Neural cell (in vitro differentiated cells): ENCODE results near the gene CALHM4. TPM values are rescaled to one million over a fixed set of nuclear protein-coding genes. Genes with fewer than 3 reads are reported as not detected.

ENCODE experiments used
- H2AFZ ChIP-seq: fragments of 200-600, 300-800 bp; sonication (generic), shearing (Covaris generic); 2 replicates; pipeline ENCODE4 v1.6.0; 2014; ENCODE audit warnings: low read depth, mild to moderate bottlenecking, antibody characterized with exemption, low read length, moderate library complexity
- H3F3A ChIP-seq: fragments of 200-600 bp; shearing (Covaris generic); 2 replicates; pipeline ENCODE4 v1.6.1; 2016; ENCODE audit warnings: mild to moderate bottlenecking, moderate library complexity, mixed read lengths, antibody characterized with exemption, low read length; ENCODE audit not compliant: insufficient read depth, poor library complexity, severe bottlenecking
- H3K27ac ChIP-seq: fragments of 200-600, 300-800 bp; sonication (generic), shearing (Covaris generic); 2 replicates; pipeline ENCODE4 v1.5.1; 2014; ENCODE audit warnings: mild to moderate bottlenecking, low read length, moderate library complexity
- H3K27me3 ChIP-seq: fragments of 300-800, 200-600 bp; sonication (generic), shearing (Covaris generic); 2 replicates; pipeline ENCODE4 v1.6.0; 2014; ENCODE audit warnings: mild to moderate bottlenecking, low read depth, low read length, moderate library complexity; ENCODE audit not compliant: insufficient read depth
- H3K36me3 ChIP-seq: fragments of 300-800, 200-600 bp; sonication (generic), shearing (Covaris generic); 2 replicates; pipeline ENCODE4 v1.5.1; 2014; ENCODE audit warnings: mild to moderate bottlenecking, antibody characterized with exemption, low read length, moderate library complexity; ENCODE audit not compliant: insufficient read depth
- H3K4me2 ChIP-seq: fragments of 300-800, 200-600 bp; sonication (generic), shearing (Covaris generic); 2 replicates; pipeline ENCODE4 v1.6.0; 2014; ENCODE audit warnings: mild to moderate bottlenecking, low read length
- H3K4me3 ChIP-seq: fragments of 300-800, 200-600 bp; sonication (generic), shearing (Covaris generic); 2 replicates; pipeline ENCODE4 v1.5.1; 2014; ENCODE audit warnings: mild to moderate bottlenecking, low read length, moderate library complexity
- H3K79me2 ChIP-seq: fragments of 200-600 bp; shearing (Covaris generic); replicated peaks from 2 replicates; pipeline ENCODE4 v1.6.0; 2014; ENCODE audit warnings: mild to moderate bottlenecking, low read length, moderate library complexity; ENCODE audit not compliant: insufficient read depth
- H3K9ac ChIP-seq: fragments of 300-800, 200-600 bp; sonication (generic), shearing (Covaris generic); 2 replicates; pipeline ENCODE4 v1.6.1; 2016; ENCODE audit warnings: mild to moderate bottlenecking, low read length, mixed read lengths
- H3K9me2 ChIP-seq: fragments of 200-600 bp; shearing (Covaris generic); 2 replicates; pipeline ENCODE4 v1.6.1; 2016; ENCODE audit warnings: mild to moderate bottlenecking, low read length, mixed read lengths; ENCODE audit not compliant: insufficient read depth
- H3K9me3 ChIP-seq: fragments of 200-600, 300-800 bp; sonication (generic), shearing (Covaris generic); 2 replicates; pipeline ENCODE4 v1.6.1; 2016; ENCODE audit warnings: mild to moderate bottlenecking, mixed run types, low read length, moderate library complexity, mixed read lengths
- H4K20me1 ChIP-seq: fragments of 200-600 bp; shearing (Covaris generic); 2 replicates; pipeline ENCODE4 v1.6.1; 2016; ENCODE audit warnings: mild to moderate bottlenecking, mixed run types; ENCODE audit not compliant: insufficient read depth
- EP300 ChIP-seq: fragments of 450-650 bp; conservative IDR thresholded peaks from 2 replicates; pipeline ENCODE4 v1.6.1; 2014; ENCODE audit warnings: antibody characterized with exemption, mild to moderate bottlenecking, moderate library complexity; ENCODE audit not compliant: poor library complexity, severe bottlenecking
- EZH2 ChIP-seq: fragments of 200-600, 300-800 bp; shearing (Covaris generic), sonication (generic); IDR thresholded peaks from 2 replicates; pipeline ENCODE4 v1.6.1; 2014; ENCODE audit warnings: antibody characterized with exemption, low read length, borderline replicate concordance, mild to moderate bottlenecking; ENCODE audit not compliant: insufficient read depth, poor library complexity, severe bottlenecking
- MXI1 ChIP-seq: fragments of 450-650 bp; conservative IDR thresholded peaks from 2 replicates; pipeline ENCODE4 v1.6.1; 2014; ENCODE audit warnings: antibody characterized with exemption, mild to moderate bottlenecking; ENCODE audit not compliant: poor library complexity, severe bottlenecking
- POLR2AphosphoS5 ChIP-seq: IDR thresholded peaks from 2 replicates; pipeline ENCODE4 v1.6.1; 2012
- RAD21 ChIP-seq: fragments of 450-650 bp; conservative IDR thresholded peaks from 2 replicates; pipeline ENCODE4 v1.6.1; 2014; ENCODE audit warnings: antibody characterized with exemption, mild to moderate bottlenecking, moderate library complexity
- SMC3 ChIP-seq: fragments of 450-650 bp; conservative IDR thresholded peaks from 2 replicates; pipeline ENCODE4 v1.6.1; 2014; ENCODE audit warnings: antibody characterized with exemption, mild to moderate bottlenecking, moderate library complexity; ENCODE audit not compliant: poor library complexity
- TAF1 ChIP-seq: IDR thresholded peaks from 2 replicates; pipeline ENCODE4 v1.6.1; 2012; ENCODE audit warnings: low read depth
- polyA plus RNA-seq: library from polyadenylated mRNA; depleted of rRNA; stranded (reverse); fragments of >200 nt; gene quantifications from 2 replicates; pipeline ENCODE4 v1.2.3, GENCODE V29; 2014
- TF ChIP-seq, protein P1 (sequence below): IDR thresholded peaks from 2 replicates; pipeline ENCODE4 v1.6.1; 2012; ENCODE audit warnings: borderline replicate concordance
- TF ChIP-seq, protein P2 (sequence below): fragments of 450-650 bp; IDR thresholded peaks from 2 replicates; pipeline ENCODE4 v1.5.1; 2014; ENCODE audit warnings: antibody characterized with exemption, mild to moderate bottlenecking, moderate library complexity; ENCODE audit not compliant: poor library complexity, severe bottlenecking

CALHM4 gene
- polyA plus RNA-seq, 1 donor from 2014 or later = not detected

DNA sequence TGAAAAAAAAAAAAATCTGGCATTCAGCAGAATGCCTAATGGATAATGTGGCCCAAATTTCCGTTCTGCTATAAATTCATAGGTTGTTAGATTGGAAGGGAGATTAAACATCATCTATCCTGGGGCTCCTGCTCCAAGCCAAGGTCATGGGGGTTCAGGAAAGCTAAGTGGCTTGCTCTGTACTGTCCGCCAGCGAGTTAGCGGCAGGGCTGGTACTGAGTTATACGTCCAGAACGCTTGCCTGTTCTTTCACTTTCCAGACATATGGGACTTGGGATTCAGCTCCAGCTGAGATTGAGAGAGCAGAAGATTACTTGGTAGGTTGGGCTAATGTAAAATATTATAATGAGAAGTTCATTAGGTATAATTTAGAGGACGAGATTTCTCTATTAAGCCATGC lies 18.6 kb downstream of the CALHM4 start:
- H3K9me2 ChIP-seq = no peaks in the 10 kb centered on the region

DNA sequence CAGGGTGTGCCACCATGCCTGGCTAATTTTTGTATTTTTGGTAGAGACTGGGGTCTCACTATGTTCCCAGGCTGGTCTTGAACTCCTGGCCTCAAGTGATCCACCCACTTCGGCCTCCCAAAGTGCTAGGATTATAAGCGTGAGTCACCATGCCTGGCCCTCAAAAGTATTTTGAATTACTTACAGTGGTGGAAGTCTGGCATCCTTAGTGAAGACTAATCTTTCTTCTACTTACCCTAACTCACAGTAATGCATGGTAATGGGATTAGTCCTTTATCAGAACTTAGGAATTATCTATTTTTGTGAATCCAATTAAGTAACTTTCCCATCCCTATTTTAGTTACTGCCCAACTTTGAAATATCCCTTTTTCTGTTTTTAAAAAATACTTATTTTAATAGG lies 21.7 kb downstream of the CALHM4 start:
- Histone ChIP-seq H3K27ac (no peak overlapping the region), H3F3A (no peaks in the 10 kb centered on the region), H4K20me1 (no peaks in the 10 kb centered on the region), H3K4me3 (no peak overlapping the region), H3K9me3 (no peaks in the 10 kb centered on the region), H3K36me3 (no peaks in the 10 kb centered on the region), H3K79me2 (peaks cover 31% of the 10 kb centered on the region), H2AFZ (no peak overlapping the region), H3K9me2 (no peaks in the 10 kb centered on the region), H3K9ac (no peak overlapping the region), H3K4me2 (no peak overlapping the region), H3K27me3 (no peaks in the 10 kb centered on the region)
- TF ChIP-seq POLR2AphosphoS5 (no peak), EZH2 (no peak), EP300 (no peak), SMC3 (no peak), TAF1 (no peak), MXI1 (no peak), RAD21 (no peak)
- TF ChIP-seq, protein P1, sequence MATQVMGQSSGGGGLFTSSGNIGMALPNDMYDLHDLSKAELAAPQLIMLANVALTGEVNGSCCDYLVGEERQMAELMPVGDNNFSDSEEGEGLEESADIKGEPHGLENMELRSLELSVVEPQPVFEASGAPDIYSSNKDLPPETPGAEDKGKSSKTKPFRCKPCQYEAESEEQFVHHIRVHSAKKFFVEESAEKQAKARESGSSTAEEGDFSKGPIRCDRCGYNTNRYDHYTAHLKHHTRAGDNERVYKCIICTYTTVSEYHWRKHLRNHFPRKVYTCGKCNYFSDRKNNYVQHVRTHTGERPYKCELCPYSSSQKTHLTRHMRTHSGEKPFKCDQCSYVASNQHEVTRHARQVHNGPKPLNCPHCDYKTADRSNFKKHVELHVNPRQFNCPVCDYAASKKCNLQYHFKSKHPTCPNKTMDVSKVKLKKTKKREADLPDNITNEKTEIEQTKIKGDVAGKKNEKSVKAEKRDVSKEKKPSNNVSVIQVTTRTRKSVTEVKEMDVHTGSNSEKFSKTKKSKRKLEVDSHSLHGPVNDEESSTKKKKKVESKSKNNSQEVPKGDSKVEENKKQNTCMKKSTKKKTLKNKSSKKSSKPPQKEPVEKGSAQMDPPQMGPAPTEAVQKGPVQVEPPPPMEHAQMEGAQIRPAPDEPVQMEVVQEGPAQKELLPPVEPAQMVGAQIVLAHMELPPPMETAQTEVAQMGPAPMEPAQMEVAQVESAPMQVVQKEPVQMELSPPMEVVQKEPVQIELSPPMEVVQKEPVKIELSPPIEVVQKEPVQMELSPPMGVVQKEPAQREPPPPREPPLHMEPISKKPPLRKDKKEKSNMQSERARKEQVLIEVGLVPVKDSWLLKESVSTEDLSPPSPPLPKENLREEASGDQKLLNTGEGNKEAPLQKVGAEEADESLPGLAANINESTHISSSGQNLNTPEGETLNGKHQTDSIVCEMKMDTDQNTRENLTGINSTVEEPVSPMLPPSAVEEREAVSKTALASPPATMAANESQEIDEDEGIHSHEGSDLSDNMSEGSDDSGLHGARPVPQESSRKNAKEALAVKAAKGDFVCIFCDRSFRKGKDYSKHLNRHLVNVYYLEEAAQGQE = no peak
- TF ChIP-seq, protein P2, sequence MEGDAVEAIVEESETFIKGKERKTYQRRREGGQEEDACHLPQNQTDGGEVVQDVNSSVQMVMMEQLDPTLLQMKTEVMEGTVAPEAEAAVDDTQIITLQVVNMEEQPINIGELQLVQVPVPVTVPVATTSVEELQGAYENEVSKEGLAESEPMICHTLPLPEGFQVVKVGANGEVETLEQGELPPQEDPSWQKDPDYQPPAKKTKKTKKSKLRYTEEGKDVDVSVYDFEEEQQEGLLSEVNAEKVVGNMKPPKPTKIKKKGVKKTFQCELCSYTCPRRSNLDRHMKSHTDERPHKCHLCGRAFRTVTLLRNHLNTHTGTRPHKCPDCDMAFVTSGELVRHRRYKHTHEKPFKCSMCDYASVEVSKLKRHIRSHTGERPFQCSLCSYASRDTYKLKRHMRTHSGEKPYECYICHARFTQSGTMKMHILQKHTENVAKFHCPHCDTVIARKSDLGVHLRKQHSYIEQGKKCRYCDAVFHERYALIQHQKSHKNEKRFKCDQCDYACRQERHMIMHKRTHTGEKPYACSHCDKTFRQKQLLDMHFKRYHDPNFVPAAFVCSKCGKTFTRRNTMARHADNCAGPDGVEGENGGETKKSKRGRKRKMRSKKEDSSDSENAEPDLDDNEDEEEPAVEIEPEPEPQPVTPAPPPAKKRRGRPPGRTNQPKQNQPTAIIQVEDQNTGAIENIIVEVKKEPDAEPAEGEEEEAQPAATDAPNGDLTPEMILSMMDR = no peak

More for the DNA sequence above, 18.6 kb downstream of the CALHM4 start:
- Histone ChIP-seq H3K79me2 (peaks cover 35% of the 10 kb centered on the region), H3F3A (no peaks in the 10 kb centered on the region), H3K27me3 (no peaks in the 10 kb centered on the region), H3K4me2 (peak overlapping the region; percentile 85), H3K9ac (peak overlapping the region; percentile 93), H3K9me3 (no peaks in the 10 kb centered on the region), H4K20me1 (no peaks in the 10 kb centered on the region), H3K27ac (peak overlapping the region; percentile 91), H3K4me3 (peak overlapping the region; percentile 93), H2AFZ (peak overlapping the region; percentile 75), H3K36me3 (no peaks in the 10 kb centered on the region)
- TF ChIP-seq POLR2AphosphoS5 = no peak
- TF ChIP-seq, protein P1 = no peak
- no peak for TF ChIP-seq MXI1
